HG02610 (cell line): Measurements from ENCODE around the gene KRTDAP.

ENCODE experiments used
- ATAC-seq: cut with Tn5 transposase; IDR thresholded peaks from one replicate; pipeline ENCODE4 v1.9.1; 2021; ENCODE audit warnings: mild to moderate bottlenecking, moderate library complexity; ENCODE audit not compliant: unreplicated experiment

KRTDAP gene

GRCh38 chr19:35458192-35458591 lies 32.1 kb downstream of the KRTDAP start:
- no peak for ATAC-seq

GRCh38 chr19:35457173-35457572 lies 33.1 kb downstream of the KRTDAP start:
- ATAC-seq = no peak

- no peak for ATAC-seq
These were observed 34.6 kb downstream of the KRTDAP start for GRCh38 chr19:35455616-35456201.

GRCh38 chr19:35454663-35455062 lies 35.6 kb downstream of the KRTDAP start:
- no peak for ATAC-seq

GRCh38 chr19:35451338-35452096 lies 38.7 kb downstream of the KRTDAP start:
- no peak for ATAC-seq

- no peak for ATAC-seq
These were observed 40.8 kb downstream of the KRTDAP start for GRCh38 chr19:35449359-35450043.

GRCh38 chr19:35447606-35448469 lies 42.4 kb downstream of the KRTDAP start, which contains the start of gene FFAR2:
Gene FFAR2, plus strand, starts transcription at chr19:35448257. Its CDS starts 1,458 bp downstream, at chr19:35449715.
- ATAC-seq = no peak

- no peak for ATAC-seq
These were observed 44.3 kb downstream of the KRTDAP start for GRCh38 chr19:35445826-35446593.

GRCh38 chr19:35444735-35445134 lies 45.5 kb downstream of the KRTDAP start:
- ATAC-seq = no peak

GRCh38 chr19:35442091-35442490 lies 48.2 kb downstream of the KRTDAP start:
- no peak for ATAC-seq

- ATAC-seq = no peak
These were observed 50.3 kb downstream of the KRTDAP start for GRCh38 chr19:35439921-35440320.

GRCh38 chr19:35438527-35438926 lies 51.7 kb downstream of the KRTDAP start:
- no peak for ATAC-seq

- no peak for ATAC-seq
These were observed 52.2 kb downstream of the KRTDAP start for GRCh38 chr19:35438096-35438495.

GRCh38 chr19:35437406-35437951 lies 52.8 kb downstream of the KRTDAP start:
- no peak for ATAC-seq
